HG03432 (cell line): ENCODE results near the gene TRMU.

ENCODE experiments used
- ATAC-seq: cut with Tn5 transposase; IDR thresholded peaks from one replicate; pipeline ENCODE4 v1.9.1; 2021; ENCODE audit warnings: mild to moderate bottlenecking, moderate library complexity; ENCODE audit not compliant: unreplicated experiment

Gene TRMU, protein sequence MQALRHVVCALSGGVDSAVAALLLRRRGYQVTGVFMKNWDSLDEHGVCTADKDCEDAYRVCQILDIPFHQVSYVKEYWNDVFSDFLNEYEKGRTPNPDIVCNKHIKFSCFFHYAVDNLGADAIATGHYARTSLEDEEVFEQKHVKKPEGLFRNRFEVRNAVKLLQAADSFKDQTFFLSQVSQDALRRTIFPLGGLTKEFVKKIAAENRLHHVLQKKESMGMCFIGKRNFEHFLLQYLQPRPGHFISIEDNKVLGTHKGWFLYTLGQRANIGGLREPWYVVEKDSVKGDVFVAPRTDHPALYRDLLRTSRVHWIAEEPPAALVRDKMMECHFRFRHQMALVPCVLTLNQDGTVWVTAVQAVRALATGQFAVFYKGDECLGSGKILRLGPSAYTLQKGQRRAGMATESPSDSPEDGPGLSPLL

DNA sequence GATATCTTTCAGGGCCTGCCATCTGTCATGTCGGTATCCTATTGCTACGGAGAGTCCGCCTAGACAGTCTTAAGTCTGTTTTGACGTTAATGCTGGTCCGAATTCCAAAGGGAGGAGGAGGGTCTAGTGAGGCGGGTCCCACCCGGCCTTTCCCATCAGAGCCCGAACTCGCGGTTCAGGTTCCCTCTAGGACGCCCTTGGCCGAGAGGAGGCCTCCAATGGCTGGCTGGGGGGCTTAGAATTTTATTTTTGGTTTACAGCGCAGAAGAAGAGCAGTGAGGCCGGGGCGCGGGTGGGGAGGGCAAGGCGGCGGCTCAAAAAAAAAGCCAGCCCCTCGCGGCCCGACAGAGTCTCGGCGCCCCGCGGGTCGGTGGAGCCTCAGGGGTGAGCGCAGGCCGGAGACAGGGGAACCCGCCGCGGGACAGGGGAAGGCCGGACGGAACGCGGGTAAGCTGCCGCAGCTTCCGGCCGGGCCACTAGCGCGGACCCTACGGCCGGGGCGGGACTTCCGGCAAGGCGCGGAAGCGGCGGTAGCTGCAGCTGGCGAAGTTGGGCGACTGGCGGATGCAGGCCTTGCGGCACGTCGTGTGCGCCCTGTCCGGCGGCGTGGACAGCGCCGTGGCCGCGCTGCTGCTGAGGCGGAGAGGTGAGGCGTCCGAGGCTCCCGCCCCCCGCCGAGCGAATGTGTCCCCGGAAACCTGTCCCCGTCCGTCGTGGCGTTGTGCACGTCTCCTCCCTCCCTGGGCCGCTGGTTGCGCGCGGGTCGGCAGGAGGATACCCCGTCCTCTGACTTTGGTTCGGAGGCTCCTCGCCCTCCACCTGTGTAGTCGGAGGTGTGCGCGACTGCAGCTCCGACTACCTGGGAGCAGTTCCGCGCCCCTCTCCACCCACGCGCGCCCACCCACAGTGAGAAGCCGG is at the start of gene TRMU:
TSS of gene TRMU (plus strand) at position 514 of the 918 bp plus-strand sequence. CDS start at position 565, 51 bp downstream.
- ATAC-seq: peak; percentile 82

DNA sequence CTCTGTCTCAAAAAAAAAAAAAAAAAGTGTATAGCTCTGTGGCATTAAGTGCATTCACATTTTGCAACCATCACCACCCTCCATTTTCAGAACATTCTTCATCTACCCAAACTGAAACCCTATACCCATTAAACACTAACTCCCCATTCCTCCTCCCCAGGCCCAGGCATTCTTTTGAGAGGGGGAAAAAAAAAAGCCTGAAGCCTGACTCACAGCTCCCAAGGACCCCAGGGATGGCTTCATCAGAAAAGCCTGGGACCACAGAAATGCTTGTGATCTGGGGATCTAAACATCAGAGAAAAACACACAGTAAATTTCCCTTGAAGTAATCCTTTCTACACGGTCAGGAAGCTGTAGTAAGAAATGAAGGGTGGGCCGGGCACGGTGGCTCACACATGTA is 49.5 kb upstream of the TRMU start:
- ATAC-seq: no peak

DNA sequence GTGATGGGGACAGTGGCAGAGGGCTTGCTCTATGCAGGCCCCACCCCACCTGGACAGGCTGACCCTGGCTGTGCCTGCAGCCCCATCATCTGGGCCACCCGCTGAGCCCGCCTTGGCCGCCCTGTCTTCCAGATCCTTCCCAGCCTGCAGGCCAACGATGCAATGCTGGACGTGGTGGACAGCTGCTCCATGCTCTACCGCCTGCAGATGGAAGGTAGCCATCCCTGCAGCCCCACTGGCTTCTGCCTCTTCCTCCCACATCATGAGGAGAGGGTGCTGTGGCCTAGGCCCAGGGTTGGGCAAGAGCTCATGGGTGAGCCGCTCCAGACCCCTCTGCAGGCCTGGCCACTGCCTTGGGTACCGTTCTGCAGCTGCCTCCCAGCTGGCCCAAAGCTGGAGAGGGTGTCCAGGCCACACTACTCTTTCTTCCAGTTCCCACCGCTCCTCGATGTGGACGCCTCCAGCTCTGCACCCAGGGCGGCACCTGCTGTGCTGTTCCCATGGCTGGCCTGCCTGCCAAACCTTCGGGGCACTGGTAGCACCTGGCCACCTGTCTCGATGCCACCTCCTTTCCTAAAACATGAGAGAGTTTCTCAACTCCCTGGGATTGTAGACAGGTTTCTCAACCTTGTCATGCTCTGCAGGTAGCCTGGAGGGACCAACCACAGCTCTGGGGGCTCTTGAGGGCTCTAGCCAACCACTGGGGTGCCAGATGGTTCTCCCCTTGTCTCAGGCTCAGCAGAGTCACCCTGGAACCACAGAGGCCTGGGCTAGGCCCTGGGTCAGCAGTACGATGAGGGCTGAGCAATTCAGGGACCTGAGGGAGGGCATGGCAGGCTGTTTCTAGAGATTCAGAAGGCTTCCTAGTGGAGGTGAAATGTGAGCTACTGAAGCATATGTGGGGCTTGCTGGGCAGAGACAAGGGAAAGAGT is 48.3 kb upstream of the TRMU start:
- ATAC-seq: no peak

- peak; percentile 70 for ATAC-seq
Measured at GRCh38 chr22:46287873-46288751, 47.4 kb upstream of the TRMU start.

GRCh38 chr22:46288846-46289243 is 46.7 kb upstream of the TRMU start:
- ATAC-seq: no peak

- no peak for ATAC-seq
Measured at GRCh38 chr22:46289244-46289891, 46.1 kb upstream of the TRMU start.

DNA sequence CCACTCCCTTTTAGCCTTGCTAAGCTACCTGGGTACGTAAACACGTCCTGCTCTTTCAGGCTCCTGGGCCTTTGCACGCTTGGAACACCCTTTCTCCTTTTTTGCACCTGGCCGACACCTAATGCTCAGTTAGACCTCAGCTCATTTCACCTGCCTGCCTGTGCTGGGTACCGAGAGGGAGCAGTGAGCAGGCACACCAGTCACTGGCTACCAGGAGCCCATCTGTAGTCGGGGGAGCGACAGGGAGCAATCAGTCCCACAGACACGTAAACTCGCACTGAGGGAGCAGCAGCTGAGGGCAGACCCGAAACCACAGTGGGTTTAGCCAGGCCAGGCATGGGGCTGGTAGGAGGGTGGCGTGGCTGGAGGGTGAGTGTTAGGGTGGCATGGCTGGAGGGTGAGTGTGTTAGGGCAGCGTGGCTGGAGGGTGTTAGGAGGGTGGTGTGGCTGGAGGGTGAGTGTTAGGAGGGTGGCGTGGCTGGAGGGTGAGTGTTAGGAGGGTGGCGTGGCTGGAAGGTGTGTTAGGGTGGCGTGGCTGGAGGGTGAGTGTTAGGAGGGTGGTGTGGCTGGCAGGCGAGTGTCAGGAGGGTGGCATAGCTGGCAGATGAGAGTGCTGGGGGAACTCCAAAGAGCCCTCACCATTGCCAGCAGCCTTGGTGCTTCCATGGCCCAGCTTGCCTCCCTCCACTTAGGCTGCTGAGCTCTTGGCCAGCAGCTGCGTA is 45.2 kb upstream of the TRMU start:
- no peak for ATAC-seq

GRCh38 chr22:46290843-46291785 is 44.4 kb upstream of the TRMU start:
- no peak for ATAC-seq

GRCh38 chr22:46292173-46292572 is 43.3 kb upstream of the TRMU start:
- no peak for ATAC-seq

GRCh38 chr22:46292732-46293131 is 42.8 kb upstream of the TRMU start:
- ATAC-seq: no peak

- no peak for ATAC-seq
Measured at GRCh38 chr22:46293577-46294260, 41.8 kb upstream of the TRMU start.

DNA sequence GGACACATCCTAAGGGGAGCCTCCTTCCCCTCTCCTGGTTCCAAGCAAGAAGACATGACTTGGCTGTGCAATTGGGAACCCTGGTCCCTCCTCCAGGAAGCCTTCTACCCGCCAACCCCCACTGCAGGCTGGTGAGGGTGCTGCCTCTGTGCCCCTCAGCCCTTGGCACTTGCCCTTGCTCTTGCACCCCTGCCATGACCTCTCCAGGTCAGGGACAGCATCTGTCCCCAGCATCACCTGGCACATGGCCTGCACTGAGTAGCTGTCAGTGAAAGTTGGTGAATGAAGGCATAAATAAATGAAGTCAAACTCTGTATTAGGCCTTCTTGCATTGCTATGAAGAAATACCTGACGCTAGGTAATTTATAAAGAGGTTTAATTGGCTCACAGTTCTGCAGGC is 40.7 kb upstream of the TRMU start:
- no peak for ATAC-seq

DNA sequence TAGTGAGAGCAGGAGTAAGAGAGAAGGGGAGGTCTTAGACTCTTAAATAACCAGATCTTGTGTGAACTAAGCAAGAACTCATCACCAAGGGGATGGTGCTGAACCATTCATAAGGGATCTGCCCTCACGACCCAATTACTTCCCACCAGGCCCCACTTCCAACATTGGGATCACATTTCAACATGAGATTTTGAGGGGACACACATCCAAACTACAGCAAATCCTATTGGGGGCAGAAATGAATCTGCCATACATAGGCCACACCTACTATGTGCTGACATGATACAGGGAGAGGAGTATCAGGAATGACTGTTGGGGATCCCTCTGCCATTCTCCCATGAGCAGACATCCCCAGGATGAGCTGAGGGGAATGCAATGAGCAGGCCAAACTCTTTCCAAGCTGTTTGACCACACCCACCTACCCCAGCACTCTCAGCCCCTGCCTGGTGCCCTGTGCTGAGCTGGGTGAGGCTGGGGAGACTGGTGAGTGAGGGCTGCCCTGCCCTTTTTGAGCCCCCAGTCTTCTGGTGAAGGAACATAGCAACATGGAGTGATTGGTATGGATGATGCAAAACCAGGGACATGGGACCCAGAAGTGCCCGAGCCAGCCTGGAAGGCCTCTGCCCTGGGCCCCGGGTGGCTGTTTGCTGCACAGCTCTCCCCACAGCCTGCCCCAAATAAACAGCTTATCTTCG is 40.1 kb upstream of the TRMU start:
- no peak for ATAC-seq

GRCh38 chr22:46296257-46297150 is 39.0 kb upstream of the TRMU start, which contains the start of gene GTSE1:
TSS of gene GTSE1 (plus strand) at chr22:46296870. CDS start at chr22:46297401, 531 bp downstream.
- peak; percentile 88 for ATAC-seq

- peak; percentile 24 for ATAC-seq
Measured at GRCh38 chr22:46297151-46297812, 38.2 kb upstream of the TRMU start.
